Testis (tissue), 3 donors: ENCODE measurements around the gene CCDC167. TPM values are rescaled to one million over a fixed set of nuclear protein-coding genes. Genes with fewer than 3 reads are reported as not detected.

Experiments used
- DNase-seq: peaks from one replicate; pipeline ENCODE4 v3.0.0-alpha.2; 2019
- H3K27ac ChIP-seq, 2 donors: fragments of 200-600 bp; sonication (generic); one replicate each; pipeline ENCODE4 v1.5.1; 2019
- H3K27me3 ChIP-seq: fragments of 200-600 bp; sonication (generic); one replicate; pipeline ENCODE4 v1.5.1; 2019
- H3K36me3 ChIP-seq: fragments of 200-600 bp; sonication (generic); one replicate; pipeline ENCODE4 v1.5.1; 2017; ENCODE audit warnings: low read depth; ENCODE audit errors: missing control alignments
- H3K4me1 ChIP-seq: fragments of 200-600 bp; sonication (generic); one replicate; pipeline ENCODE4 v1.5.1; 2019
- H3K4me3 ChIP-seq, 2 donors: fragments of 200-600 bp; sonication (generic); one replicate each; pipeline ENCODE4 v1.5.1; 2017 to 2019
- H3K9me3 ChIP-seq: fragments of 200-600 bp; sonication (generic); one replicate; pipeline ENCODE4 v1.5.1; 2017
- POLR2A ChIP-seq: fragments of 450-650 bp; IDR thresholded peaks from one replicate; pipeline ENCODE4 v1.6.1; 2017; ENCODE audit warnings: antibody characterized with exemption, mild to moderate bottlenecking, moderate library complexity
- WGBS, 2 donors: methylation state at CpG; one replicate each; pipeline ENCODE4 v1.1.5; 2018; 5-methylcytosine and 5-hydroxymethylcytosine counted together
- intact Hi-C: fragments of 100-400 bp; cut with DNase I; formaldehyde crosslinking; loops from one replicate; pipeline ENCODE4 v1.15.1; 2023; ENCODE audit warnings: low total_unique reads
- polyA plus RNA-seq: library from polyadenylated mRNA; stranded (reverse); fragments of 350-450 nt; fragmentation: Illumina TruSeq; extraction: RNeasy Lipid Tissue Mini Kit (QIAGEN cat#74804); gene quantifications from one replicate; pipeline ENCODE4 v1.2.3, GENCODE V29; 2014; ENCODE audit warnings: low read depth, low replicate concordance; ENCODE audit not compliant: insufficient read depth
- total RNA-seq, 2 donors: library from RNA; depleted of rRNA; stranded (reverse); fragments of >200 nt; gene quantifications; one replicate each; pipeline ENCODE4 v1.2.3, GENCODE V29; 2016
- TF ChIP-seq, protein P1 (sequence below), 3 experiments: fragments of 450-650 bp in 2 of 3; fragments of 200-600 bp in 1 of 3; sonication (generic) in 1 of 3; IDR thresholded peaks; one replicate each; pipeline ENCODE4 v1.5.1; 2016 to 2019; ENCODE audit warnings: antibody characterized with exemption in 3 of 3, mild to moderate bottlenecking in 2 of 3, moderate library complexity in 1 of 3

CCDC167 gene
- total and polyA plus RNA-seq, 3 donors from 2014 or later: 65.2 to 73.5 (median 65.4) TPM

DNA sequence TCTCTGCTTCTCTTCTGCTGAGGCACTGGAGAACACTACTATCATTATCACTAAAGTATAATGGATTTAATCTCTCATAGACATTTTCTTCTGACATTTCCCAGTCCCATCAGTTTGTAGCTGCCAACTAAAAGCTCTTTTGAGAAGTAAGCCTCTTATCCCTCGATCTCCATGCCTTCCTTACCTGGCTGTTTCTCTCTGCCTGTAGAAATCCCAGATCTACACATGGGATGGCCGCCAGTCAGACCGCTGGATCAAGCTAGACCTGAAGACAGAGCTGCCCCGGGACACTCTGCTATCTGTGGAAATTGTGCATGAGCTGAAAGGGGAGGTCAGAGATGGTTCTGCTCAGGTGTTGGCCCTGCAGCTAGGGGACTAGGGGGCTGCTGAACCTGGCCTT is 25.4 kb downstream of the CCDC167 start:
- no peaks in the 10 kb centered on the region for H3K27me3 ChIP-seq
- no peak overlapping the region for H3K4me3 ChIP-seq
- peaks cover 2% of the 10 kb centered on the region for H3K36me3 ChIP-seq
- H3K4me1 ChIP-seq: peaks cover 13% of the 10 kb centered on the region
- H3K9me3 ChIP-seq: no peaks in the 10 kb centered on the region
- 91 to 99% methylated on average over 4 of the region's 4 CpGs for WGBS, 2 donors
- H3K27ac ChIP-seq: no peak overlapping the region
- no peak for DNase-seq
- intact Hi-C loops: no loop called here
- no peak for TF ChIP-seq POLR2A
- TF ChIP-seq, protein P1, sequence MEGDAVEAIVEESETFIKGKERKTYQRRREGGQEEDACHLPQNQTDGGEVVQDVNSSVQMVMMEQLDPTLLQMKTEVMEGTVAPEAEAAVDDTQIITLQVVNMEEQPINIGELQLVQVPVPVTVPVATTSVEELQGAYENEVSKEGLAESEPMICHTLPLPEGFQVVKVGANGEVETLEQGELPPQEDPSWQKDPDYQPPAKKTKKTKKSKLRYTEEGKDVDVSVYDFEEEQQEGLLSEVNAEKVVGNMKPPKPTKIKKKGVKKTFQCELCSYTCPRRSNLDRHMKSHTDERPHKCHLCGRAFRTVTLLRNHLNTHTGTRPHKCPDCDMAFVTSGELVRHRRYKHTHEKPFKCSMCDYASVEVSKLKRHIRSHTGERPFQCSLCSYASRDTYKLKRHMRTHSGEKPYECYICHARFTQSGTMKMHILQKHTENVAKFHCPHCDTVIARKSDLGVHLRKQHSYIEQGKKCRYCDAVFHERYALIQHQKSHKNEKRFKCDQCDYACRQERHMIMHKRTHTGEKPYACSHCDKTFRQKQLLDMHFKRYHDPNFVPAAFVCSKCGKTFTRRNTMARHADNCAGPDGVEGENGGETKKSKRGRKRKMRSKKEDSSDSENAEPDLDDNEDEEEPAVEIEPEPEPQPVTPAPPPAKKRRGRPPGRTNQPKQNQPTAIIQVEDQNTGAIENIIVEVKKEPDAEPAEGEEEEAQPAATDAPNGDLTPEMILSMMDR (IDR thresholded peaks at IDR 0.05): no peak

DNA sequence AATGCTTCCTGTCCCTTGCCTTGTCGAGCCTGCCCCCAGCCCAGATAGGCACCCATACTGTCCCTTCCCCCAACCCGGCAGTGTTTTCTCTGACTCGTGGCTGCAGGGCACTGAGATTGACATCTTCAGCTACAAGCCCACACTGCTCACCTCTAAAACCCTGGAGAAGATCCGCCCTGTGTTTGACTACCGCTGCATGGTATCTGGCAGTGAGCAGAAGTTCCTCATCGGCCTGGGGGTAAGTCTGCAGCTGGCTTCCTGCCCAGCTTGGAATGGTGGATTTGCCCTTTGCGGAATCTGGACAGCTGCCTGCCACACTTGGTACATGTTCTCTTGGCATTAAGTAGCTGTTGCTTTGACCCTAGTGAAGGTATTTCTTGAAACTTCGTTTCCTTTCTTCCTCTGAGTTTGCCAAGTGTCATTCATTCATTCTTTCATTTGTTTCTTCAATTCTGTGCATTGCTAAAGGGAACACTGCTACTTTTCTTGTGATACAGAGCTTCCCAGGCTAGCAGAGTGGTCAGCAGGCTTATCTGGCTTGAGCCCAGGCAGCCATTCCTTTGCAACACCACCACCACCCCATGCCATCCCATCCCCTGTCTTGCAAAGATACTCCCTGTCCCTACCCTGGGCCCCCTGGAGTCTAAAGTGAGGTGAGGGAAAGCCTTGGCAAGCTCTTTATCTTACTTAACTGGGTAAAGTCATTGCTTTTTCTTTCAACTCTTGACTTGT is 26.2 kb downstream of the CCDC167 start:
- no peaks in the 10 kb centered on the region for H3K9me3 ChIP-seq
- WGBS, 2 donors: 70 to 82% methylated on average over 8 of the region's 8 CpGs
- peaks cover 13% of the 10 kb centered on the region for H3K4me1 ChIP-seq
- intact Hi-C loops: no loop called here
- H3K4me3 ChIP-seq: no peak overlapping the region
- H3K27me3 ChIP-seq: no peaks in the 10 kb centered on the region
- TF ChIP-seq, protein P1 (IDR thresholded peaks at IDR 0.05): no peak
- no peak for TF ChIP-seq POLR2A
- H3K36me3 ChIP-seq: peaks cover 2% of the 10 kb centered on the region
- H3K27ac ChIP-seq: no peak overlapping the region
- DNase-seq: peak; percentile 81

DNA sequence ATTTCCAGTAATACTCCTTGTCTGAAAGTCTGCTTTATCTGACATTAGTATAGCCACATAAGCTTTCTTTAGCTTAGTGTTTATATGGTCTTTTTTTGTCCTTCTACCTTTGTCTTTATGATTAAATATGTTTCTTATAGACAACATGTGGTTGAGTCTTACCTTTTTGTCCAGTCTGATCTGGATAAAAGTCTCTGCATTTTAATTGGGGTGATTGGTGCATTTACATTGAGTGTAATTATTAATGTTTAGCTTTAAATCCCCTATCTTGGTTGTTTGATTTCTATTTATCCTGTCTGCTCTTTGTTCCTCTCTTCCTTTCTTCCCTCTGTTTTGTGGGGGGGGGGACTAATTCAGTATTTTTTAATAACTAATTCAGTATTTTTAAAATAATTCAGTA is 32.0 kb downstream of the CCDC167 start:
- Histone ChIP-seq H3K4me3 (no peak overlapping the region), H3K4me1 (no peaks in the 10 kb centered on the region), H3K27ac (no peak overlapping the region), H3K36me3 (peaks cover 2% of the 10 kb centered on the region), H3K9me3 (no peaks in the 10 kb centered on the region), H3K27me3 (no peaks in the 10 kb centered on the region)
- TF ChIP-seq POLR2A: no peak
- TF ChIP-seq, protein P1 (IDR thresholded peaks at IDR 0.05): no peak
- DNase-seq: no peak
- intact Hi-C loops: no loop called here

DNA sequence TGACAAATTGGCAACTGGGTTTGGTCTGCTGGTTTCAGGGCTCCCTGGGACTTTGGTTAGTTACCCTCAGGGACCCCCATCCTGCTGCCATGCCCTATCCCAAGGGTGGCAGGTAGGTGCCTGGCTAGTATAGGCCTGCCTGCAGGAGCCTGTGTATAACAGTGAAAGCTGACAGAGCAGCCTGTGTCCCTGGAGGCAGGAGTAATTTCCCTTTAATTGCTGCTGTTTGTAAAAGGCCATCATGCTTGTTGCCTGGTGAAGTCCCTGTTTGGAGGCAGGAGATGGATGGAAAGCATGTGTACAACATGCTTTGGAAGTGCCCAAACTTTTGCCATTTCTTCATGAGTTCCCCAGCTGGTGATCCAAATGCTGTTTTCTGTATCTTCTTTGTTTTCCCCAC is 36.6 kb downstream of the CCDC167 start:
- H3K36me3 ChIP-seq: no peaks in the 10 kb centered on the region
- intact Hi-C loops: no loop called here
- TF ChIP-seq POLR2A: no peak
- TF ChIP-seq, protein P1 (IDR thresholded peaks at IDR 0.05): no peak
- no peak overlapping the region for H3K27ac ChIP-seq
- DNase-seq: no peak
- no peak overlapping the region for H3K4me3 ChIP-seq
- no peaks in the 10 kb centered on the region for H3K4me1 ChIP-seq
- no peaks in the 10 kb centered on the region for H3K27me3 ChIP-seq
- no peaks in the 10 kb centered on the region for H3K9me3 ChIP-seq

DNA sequence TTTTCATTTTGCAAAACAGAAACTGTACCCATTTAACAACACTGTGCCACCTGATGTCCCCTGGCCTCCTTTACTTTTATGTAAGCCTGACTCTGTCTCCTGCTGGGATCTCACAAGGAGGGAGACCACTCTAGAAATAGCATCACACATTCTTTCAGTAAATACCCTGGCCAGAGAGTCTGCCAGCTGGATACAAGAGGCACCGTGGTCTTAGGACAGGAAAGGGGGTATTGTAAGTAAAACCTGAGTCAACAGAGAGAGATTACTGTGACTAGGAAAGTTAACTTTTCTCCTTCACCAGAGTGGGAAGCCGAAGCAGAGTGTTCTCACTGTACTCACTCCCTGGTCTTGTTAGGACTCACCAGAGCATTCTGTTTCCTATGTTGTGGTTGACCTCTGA is 38.9 kb downstream of the CCDC167 start:
- Histone ChIP-seq H3K9me3 (no peaks in the 10 kb centered on the region), H3K4me1 (peaks cover 6% of the 10 kb centered on the region), H3K27me3 (no peaks in the 10 kb centered on the region), H3K36me3 (no peaks in the 10 kb centered on the region), H3K27ac (no peak overlapping the region), H3K4me3 (no peak overlapping the region)
- TF ChIP-seq, protein P1 (IDR thresholded peaks at IDR 0.05): no peak
- no peak for TF ChIP-seq POLR2A
- DNase-seq: no peak
- 79 to 82% methylated on average over 2 of the region's 2 CpGs for WGBS, 2 donors
- intact Hi-C loops: no loop called here
